Tibial nerve (tissue), 4 donors: ENCODE results near the gene MSI2. TPM values are rescaled to one million over a fixed set of nuclear protein-coding genes. Genes with fewer than 3 reads are reported as not detected.

Experiments used
- DNase-seq, 2 donors: peaks; one replicate each; pipeline ENCODE4 v3.0.0-alpha.2; 2019; ENCODE audit warnings: low spot score in 2 of 2
- H3K27ac ChIP-seq, 4 donors: fragments of 200-600 bp; sonication (generic) in 3 of 4; one replicate each; pipeline ENCODE4 v1.5.1; 2017 to 2019; ENCODE audit warnings: mild to moderate bottlenecking in 1 of 4
- H3K27me3 ChIP-seq, 2 donors: fragments of 200-600 bp; sonication (generic) in 1 of 2; one replicate each; pipeline versions ENCODE4 v1.5.1 to v1.6.0; 2017 to 2019
- H3K36me3 ChIP-seq, 3 donors: fragments of 200-600 bp; sonication (generic); one replicate each; pipeline ENCODE4 v1.5.1; 2018 to 2019
- H3K4me1 ChIP-seq, 4 donors: fragments of 200-600 bp; sonication (generic) in 3 of 4; one replicate each; pipeline ENCODE4 v1.5.1; 2017 to 2019
- H3K4me3 ChIP-seq, 4 donors: fragments of 200-600 bp; sonication (generic) in 3 of 4; one replicate each; pipeline ENCODE4 v1.5.1; 2017 to 2019; ENCODE audit warnings: mild to moderate bottlenecking in 1 of 4, moderate library complexity in 1 of 4
- H3K9me3 ChIP-seq, 4 donors: fragments of 200-600 bp; sonication (generic) in 3 of 4; one replicate each; pipeline ENCODE4 v1.5.1; 2017 to 2019
- EP300 ChIP-seq, 2 donors: sonication (generic); formaldehyde crosslinking; IDR thresholded peaks; one replicate each; pipeline ENCODE4 v1.6.1; 2017; ENCODE audit warnings: antibody characterized with exemption in 2 of 2, mild to moderate bottlenecking in 1 of 2
- POLR2A ChIP-seq, 2 donors: fragments of 450-650 bp; IDR thresholded peaks; one replicate each; pipeline ENCODE4 v1.6.1; 2017; ENCODE audit warnings: antibody characterized with exemption in 2 of 2, mild to moderate bottlenecking in 2 of 2, moderate library complexity in 2 of 2
- WGBS, 2 donors: methylation state at CpG; one replicate each; pipeline ENCODE4 v1.1.5; 2018; 5-methylcytosine and 5-hydroxymethylcytosine counted together
- total RNA-seq, 4 donors: library from RNA; depleted of rRNA; stranded (reverse); fragments of >200 nt; gene quantifications; one replicate each; pipeline ENCODE4 v1.1.0, GENCODE V29; 2016
- TF ChIP-seq, protein P1 (sequence below), 5 experiments: fragments of 200-600 bp in 3 of 5; fragments of 450-650 bp in 2 of 5; sonication (generic) in 3 of 5; IDR thresholded peaks; one replicate each; pipeline ENCODE4 v1.5.1; 2016 to 2019; ENCODE audit warnings: antibody characterized with exemption in 5 of 5, mild to moderate bottlenecking in 3 of 5, moderate library complexity in 2 of 5

MSI2 gene
- total RNA-seq, 4 donors from 2014 or later = 11.5 to 18.3 (median 14.2) TPM

DNA sequence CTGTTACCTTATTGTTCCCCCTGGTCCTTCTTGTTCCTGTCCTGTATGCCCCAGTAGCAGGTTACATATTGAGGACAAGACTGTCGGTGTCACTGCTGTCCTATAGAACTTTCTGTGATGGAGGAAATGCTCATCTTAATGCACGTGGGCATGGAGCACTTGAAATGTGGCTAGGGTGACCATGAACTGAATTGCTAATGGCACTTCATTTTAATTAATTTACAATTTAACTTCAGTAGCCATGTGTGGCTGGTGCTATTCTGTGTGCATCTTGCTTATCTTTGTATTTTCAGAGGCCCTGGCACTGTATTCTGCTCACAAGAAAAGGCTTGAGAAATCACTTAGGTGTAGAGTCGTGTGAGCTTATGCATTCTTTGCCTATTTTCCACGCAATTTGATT, 125.2 kb downstream of the MSI2 start:
- Histone ChIP-seq H3K4me1 (no peaks in the 10 kb centered on the region), H3K27me3 (no peaks in the 10 kb centered on the region), H3K9me3 (peaks cover 0 to 17% (median 0%) of the 10 kb centered on the region in 4 donors), H3K36me3 (no peaks in the 10 kb centered on the region), H3K4me3 (no peak overlapping the region), H3K27ac (no peak overlapping the region)
- TF ChIP-seq, protein P1, sequence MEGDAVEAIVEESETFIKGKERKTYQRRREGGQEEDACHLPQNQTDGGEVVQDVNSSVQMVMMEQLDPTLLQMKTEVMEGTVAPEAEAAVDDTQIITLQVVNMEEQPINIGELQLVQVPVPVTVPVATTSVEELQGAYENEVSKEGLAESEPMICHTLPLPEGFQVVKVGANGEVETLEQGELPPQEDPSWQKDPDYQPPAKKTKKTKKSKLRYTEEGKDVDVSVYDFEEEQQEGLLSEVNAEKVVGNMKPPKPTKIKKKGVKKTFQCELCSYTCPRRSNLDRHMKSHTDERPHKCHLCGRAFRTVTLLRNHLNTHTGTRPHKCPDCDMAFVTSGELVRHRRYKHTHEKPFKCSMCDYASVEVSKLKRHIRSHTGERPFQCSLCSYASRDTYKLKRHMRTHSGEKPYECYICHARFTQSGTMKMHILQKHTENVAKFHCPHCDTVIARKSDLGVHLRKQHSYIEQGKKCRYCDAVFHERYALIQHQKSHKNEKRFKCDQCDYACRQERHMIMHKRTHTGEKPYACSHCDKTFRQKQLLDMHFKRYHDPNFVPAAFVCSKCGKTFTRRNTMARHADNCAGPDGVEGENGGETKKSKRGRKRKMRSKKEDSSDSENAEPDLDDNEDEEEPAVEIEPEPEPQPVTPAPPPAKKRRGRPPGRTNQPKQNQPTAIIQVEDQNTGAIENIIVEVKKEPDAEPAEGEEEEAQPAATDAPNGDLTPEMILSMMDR (IDR thresholded peaks at IDR 0.05) = no peak
- TF ChIP-seq POLR2A (IDR thresholded peaks at IDR 0.05) (no peak), EP300 (IDR thresholded peaks at IDR 0.05) (no peak)
- no peak for DNase-seq
- 95 to 96% methylated on average over 4 of the region's 4 CpGs for WGBS, 2 donors

DNA sequence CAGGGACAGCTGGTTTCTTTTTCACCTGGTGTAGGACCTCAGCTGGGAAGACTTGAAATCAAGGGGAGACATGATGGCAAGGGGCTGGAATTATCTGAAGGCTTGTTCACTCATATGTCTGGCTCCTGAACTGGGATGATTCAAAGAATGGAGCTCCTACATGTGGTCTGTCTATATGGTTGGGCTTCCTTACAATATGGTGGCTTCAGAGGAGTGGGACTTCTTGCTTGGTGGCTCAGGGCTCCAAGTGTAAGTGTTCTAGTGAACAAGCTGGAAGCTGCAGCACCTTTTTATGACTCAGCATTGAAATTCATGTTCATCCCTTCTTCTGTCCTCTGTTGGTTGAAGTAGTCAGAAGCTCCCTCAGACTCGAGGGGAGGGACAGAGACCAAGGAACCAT, 127.9 kb downstream of the MSI2 start:
- H3K9me3 ChIP-seq = peaks cover 0 to 36% (median 0%) of the 10 kb centered on the region in 4 donors
- H3K27ac ChIP-seq = no peak overlapping the region
- no peak for DNase-seq
- H3K36me3 ChIP-seq = peaks cover 0 to 7% (median 0%) of the 10 kb centered on the region in 3 donors
- no peak overlapping the region for H3K4me3 ChIP-seq
- H3K27me3 ChIP-seq = no peaks in the 10 kb centered on the region
- TF ChIP-seq, protein P1 (IDR thresholded peaks at IDR 0.05) = no peak
- TF ChIP-seq POLR2A (IDR thresholded peaks at IDR 0.05) (no peak), EP300 (IDR thresholded peaks at IDR 0.05) (no peak)
- 92 to 100% methylated on average over 1 of the region's 1 CpG for WGBS, 2 donors
- H3K4me1 ChIP-seq = no peaks in the 10 kb centered on the region

DNA sequence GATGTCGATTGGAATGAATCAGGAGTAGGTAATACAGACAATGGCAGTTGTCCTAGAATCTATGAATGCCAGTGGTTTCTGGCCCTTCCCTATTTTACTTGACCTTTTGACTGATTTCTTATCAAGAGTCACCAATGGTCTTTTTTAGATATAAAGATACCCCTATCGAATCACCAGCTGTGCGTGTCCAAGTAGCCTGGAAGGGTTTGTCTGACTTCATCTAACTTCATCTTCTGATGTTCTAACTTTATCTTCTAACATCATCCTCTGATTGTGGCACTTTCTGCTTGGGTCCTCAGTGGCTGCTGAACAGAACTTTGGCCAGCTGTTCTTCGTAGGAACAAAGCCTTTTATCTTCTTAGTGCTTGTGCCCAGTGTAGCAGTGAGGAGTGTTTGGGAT, 129.7 kb downstream of the MSI2 start:
- no peak overlapping the region for H3K27ac ChIP-seq
- H3K36me3 ChIP-seq = peaks cover 0 to 7% (median 0%) of the 10 kb centered on the region in 3 donors
- H3K4me3 ChIP-seq = no peak overlapping the region
- H3K4me1 ChIP-seq = no peaks in the 10 kb centered on the region
- H3K27me3 ChIP-seq = no peaks in the 10 kb centered on the region
- H3K9me3 ChIP-seq = peaks cover 0 to 36% (median 0%) of the 10 kb centered on the region in 4 donors
- WGBS, 2 donors = 92 to 94% methylated on average over 4 of the region's 4 CpGs
- TF ChIP-seq POLR2A (IDR thresholded peaks at IDR 0.05) (no peak), EP300 (IDR thresholded peaks at IDR 0.05) (no peak)
- TF ChIP-seq, protein P1 (IDR thresholded peaks at IDR 0.05) = no peak
- DNase-seq = no peak

DNA sequence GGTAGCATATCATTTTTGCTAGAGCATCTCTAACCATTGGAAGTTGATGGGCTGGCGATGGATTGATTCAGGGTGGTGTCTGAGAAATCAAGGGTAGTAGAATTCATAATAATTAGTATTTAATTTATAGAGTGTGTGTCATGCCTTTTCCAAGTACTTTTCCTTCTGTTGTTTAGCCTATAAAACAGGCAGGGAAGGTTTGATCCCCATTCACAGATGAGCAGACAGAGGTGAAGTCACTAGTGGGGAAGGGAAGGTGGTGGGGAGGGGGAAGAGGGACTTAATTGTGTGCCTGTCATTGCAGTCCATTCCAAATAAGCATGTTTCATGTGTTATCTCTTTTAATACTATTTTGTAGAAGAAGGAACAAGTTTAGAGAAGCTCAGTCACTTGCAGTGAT, 131.3 kb downstream of the MSI2 start:
- WGBS, 2 donors = 97 to 100% methylated on average over 1 of the region's 1 CpG
- Histone ChIP-seq H3K4me1 (no peaks in the 10 kb centered on the region), H3K27ac (no peak overlapping the region), H3K9me3 (peaks cover 0 to 37% (median 0%) of the 10 kb centered on the region in 4 donors), H3K4me3 (no peak overlapping the region), H3K36me3 (peaks cover 0 to 7% (median 0%) of the 10 kb centered on the region in 3 donors), H3K27me3 (no peaks in the 10 kb centered on the region)
- no peak for DNase-seq
- TF ChIP-seq EP300 (IDR thresholded peaks at IDR 0.05) = no peak

DNA sequence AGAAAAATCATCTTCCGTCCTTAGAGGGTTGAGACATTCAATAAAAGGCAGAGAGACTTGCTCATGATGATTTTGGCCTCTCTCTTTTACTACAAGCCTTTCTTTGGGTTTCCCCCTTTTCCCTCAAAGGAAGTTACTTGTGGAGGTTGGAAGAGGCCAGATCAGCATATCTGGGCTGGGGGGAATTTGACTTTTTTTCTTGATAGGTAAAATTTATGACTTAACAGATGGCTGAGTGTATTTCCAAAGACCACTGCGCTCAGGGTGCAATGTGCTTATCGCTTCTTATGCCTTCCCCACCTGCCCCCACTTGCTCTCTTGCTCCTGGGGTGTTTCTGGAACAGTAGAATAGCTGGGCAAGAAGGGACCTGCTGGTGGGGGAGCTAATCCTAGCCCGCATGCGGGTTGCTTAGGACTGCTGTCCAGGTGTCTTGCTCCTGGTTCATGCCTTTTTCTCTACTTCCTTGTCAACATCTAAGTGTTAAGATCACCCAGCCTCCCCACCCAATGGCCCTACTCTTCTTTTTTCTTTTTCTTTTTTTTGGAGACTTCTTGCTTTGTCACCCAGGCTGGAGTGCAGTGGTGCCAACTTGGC, 131.9 kb downstream of the MSI2 start:
- Histone ChIP-seq H3K36me3 (peaks cover 0 to 7% (median 0%) of the 10 kb centered on the region in 3 donors), H3K9me3 (peaks cover 0 to 43% (median 3%) of the 10 kb centered on the region in 4 donors), H3K4me3 (no peak overlapping the region), H3K27ac (no peak overlapping the region), H3K27me3 (no peaks in the 10 kb centered on the region), H3K4me1 (no peaks in the 10 kb centered on the region)
- WGBS, 2 donors = 90 to 91% methylated on average over 5 of the region's 5 CpGs
- TF ChIP-seq, protein P1 (IDR thresholded peaks at IDR 0.05) = no peak
- no peak for TF ChIP-seq EP300 (IDR thresholded peaks at IDR 0.05)
- TF ChIP-seq POLR2A (IDR thresholded peaks at IDR 0.05) = no peak
- no peak for DNase-seq
